ENCODE data around the gene MYOZ3.

- no peak for TF ChIP-seq CTCF (conservative IDR thresholded peaks at IDR 0.05; ENCODE audit: low read depth, low read length)
- TF ChIP-seq EZH2 (IDR thresholded peaks at IDR 0.05; ENCODE audit: low read length, unreplicated experiment), result no peak
- no peak for TF ChIP-seq EZH2phosphoT487 (IDR thresholded peaks at IDR 0.05; ENCODE audit: borderline replicate concordance, low read length)
Measured at GRCh38 chr5:150623152-150623877, 37.7 kb upstream of the MYOZ3 start.

Measured in PC-3 (cell line).